Measurements from ENCODE around the gene HFE.

GRCh38 chr6:26057899-26058298, 29.3 kb upstream of the HFE start:
- no peak for TF ChIP-seq CTCF (IDR thresholded peaks at IDR 0.05; ENCODE audit: low read depth, low read length)
- no peak for TF ChIP-seq EZH2phosphoT487 (IDR thresholded peaks at IDR 0.05; ENCODE audit: low read depth)
